Activated T-cell treated with anti-CD3 and anti-CD28 coated beads, Interleukin-2, amount 50 U/mL, for 72 hours (primary cell): ENCODE data around the gene MAP7. TPM values are rescaled to one million over a fixed set of nuclear protein-coding genes. Genes with fewer than 3 reads are reported as not detected.

ENCODE experiments used
- ATAC-seq, 2 donors: fragments of 150-1000 bp; cut with Tn5 transposase; replicated peaks in 1 of 2; 2 replicates each; pipeline ENCODE4 v1.10.0; 2021; ENCODE audit warnings: moderate library complexity in 2 of 2, mild to moderate bottlenecking in 1 of 2
- DNase-seq, 2 donors: peaks; one replicate each; pipeline ENCODE4 v3.0.0; 2021 to 2022; ENCODE audit warnings: mixed read lengths in 1 of 2
- H3K27ac Mint-ChIP-seq: one replicate; pipeline ENCODE4 v1.8.0; 2022; ENCODE audit warnings: mild to moderate bottlenecking, moderate library complexity, mixed read lengths
- H3K27me3 Mint-ChIP-seq: one replicate; pipeline ENCODE4 v1.8.0; 2022; ENCODE audit warnings: low read depth, mixed read lengths
- H3K36me3 Mint-ChIP-seq, 2 donors: one replicate each; pipeline ENCODE4 v1.8.0; 2022; ENCODE audit warnings: mixed read lengths in 2 of 2, mild to moderate bottlenecking in 1 of 2; ENCODE audit not compliant: insufficient read depth in 2 of 2
- H3K4me1 Mint-ChIP-seq: one replicate; pipeline ENCODE4 v1.8.0; 2022; ENCODE audit warnings: low read depth, mixed read lengths
- H3K4me3 Mint-ChIP-seq, 2 donors: one replicate each; pipeline ENCODE4 v1.8.0; 2022; ENCODE audit warnings: mild to moderate bottlenecking in 2 of 2, mixed read lengths in 2 of 2, moderate library complexity in 2 of 2
- H3K9me3 Mint-ChIP-seq, 2 donors: one replicate each; pipeline ENCODE4 v1.8.0; 2022; ENCODE audit warnings: mixed read lengths in 2 of 2
- total RNA-seq, 2 donors: library from RNA; stranded (reverse); gene quantifications; one replicate each; pipeline ENCODE4 v1.2.3, GENCODE V29; 2022

MAP7 gene
- total RNA-seq, 2 donors from 2014 or later: 1.3 to 1.4 TPM

DNA sequence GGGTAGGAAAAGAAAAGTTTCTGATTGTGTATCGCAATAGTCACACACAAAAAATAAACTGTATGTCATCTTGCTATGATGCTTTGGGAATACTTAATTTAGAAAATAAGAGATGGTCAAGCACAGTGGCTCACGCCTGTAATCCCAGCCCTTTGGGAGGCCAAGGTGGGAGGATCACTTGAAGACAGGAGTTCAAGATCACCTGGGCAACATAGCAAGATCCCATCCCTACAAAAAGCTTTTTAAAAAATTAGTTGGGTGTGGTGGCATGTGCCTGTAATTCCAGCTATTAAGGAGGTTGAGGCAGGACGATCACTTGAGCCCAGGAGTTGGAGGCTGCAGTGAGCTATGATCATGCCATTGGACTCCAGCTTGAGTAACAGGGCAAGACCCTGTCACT is 27.6 kb downstream of the MAP7 start:
- Mint-ChIP-seq H3K4me1 (peaks cover 21% of the 10 kb centered on the region), H3K9me3 (no peaks in the 10 kb centered on the region), H3K4me3 (no peak overlapping the region), H3K27me3 (peaks cover 22% of the 10 kb centered on the region), H3K27ac (no peak overlapping the region), H3K36me3 (no peaks in the 10 kb centered on the region)
- DNase-seq: no peak
- no peak for ATAC-seq

DNA sequence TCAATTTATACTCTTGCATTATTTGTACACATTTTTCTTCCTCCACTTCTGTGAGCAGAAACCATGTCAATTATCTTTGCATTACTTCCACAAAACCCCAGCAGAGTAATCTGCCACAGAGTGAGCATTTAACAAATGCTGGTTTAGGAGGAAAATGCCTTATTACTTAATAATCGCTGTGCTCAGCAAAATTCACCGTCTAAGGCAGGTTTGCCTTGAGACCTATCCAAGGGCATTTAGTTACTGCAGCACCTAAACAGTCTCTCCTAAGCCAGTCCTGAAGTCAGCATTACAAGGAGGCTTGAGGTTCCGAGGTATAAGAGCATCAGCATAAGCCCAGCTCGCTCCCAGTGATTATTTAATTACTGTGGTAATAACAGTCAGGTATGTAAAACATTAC is 28.3 kb downstream of the MAP7 start:
- no peak for ATAC-seq
- Mint-ChIP-seq H3K27me3 (peaks cover 15% of the 10 kb centered on the region), H3K27ac (no peak overlapping the region), H3K36me3 (no peaks in the 10 kb centered on the region), H3K4me3 (no peak overlapping the region), H3K4me1 (peaks cover 21% of the 10 kb centered on the region), H3K9me3 (no peaks in the 10 kb centered on the region)
- DNase-seq: no peak

DNA sequence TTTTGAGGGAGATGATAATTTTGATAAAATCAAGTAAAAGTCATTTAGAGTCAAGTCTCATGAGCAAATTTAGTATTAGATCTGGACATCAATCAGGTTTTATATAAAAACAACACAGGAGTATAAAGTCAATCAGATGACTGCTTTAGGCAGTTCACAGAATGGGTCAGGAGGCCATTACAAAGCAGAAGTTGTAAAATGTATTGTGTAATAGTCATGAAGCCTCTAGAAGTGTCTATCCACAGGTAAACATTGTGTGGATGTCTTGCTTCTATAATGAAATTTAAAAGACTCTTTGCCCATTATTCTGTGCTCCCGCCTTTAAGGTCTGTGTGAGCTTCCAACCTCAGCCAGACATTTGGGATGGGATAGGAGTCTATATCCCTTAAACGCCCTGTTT is 28.8 kb downstream of the MAP7 start:
- H3K4me1 Mint-ChIP-seq: peaks cover 18% of the 10 kb centered on the region

DNA sequence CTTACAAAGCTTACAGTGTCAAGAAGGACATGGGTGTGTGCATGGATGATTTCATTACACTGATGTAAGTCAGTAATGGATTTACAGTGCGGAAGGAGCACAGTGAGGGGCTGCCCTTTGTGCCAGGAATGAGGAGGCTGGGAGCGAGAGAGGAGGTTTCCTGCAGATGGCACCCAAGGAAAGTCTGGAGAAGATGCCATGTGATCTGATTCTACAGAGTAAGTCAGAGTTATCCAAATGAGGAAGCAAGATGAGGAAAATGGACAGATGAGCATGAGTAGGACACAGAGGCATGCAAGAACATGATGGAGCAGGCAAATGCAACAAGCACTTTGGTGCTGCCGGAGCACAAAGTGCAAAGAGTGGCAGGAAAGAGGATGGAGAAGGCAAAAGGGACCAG is 29.7 kb downstream of the MAP7 start:
- Mint-ChIP-seq H3K27me3 (peaks cover 5% of the 10 kb centered on the region), H3K9me3 (no peaks in the 10 kb centered on the region), H3K27ac (no peak overlapping the region), H3K4me3 (no peak overlapping the region), H3K4me1 (peaks cover 12% of the 10 kb centered on the region), H3K36me3 (no peaks in the 10 kb centered on the region)
- ATAC-seq (no peak), DNase-seq (no peak)

More for the DNA sequence above, 28.8 kb downstream of the MAP7 start:
- ATAC-seq: no peak
- Mint-ChIP-seq H3K4me3 (no peak overlapping the region), H3K9me3 (no peaks in the 10 kb centered on the region), H3K36me3 (no peaks in the 10 kb centered on the region), H3K27ac (no peak overlapping the region), H3K27me3 (peaks cover 11% of the 10 kb centered on the region)
- DNase-seq: no peak

DNA sequence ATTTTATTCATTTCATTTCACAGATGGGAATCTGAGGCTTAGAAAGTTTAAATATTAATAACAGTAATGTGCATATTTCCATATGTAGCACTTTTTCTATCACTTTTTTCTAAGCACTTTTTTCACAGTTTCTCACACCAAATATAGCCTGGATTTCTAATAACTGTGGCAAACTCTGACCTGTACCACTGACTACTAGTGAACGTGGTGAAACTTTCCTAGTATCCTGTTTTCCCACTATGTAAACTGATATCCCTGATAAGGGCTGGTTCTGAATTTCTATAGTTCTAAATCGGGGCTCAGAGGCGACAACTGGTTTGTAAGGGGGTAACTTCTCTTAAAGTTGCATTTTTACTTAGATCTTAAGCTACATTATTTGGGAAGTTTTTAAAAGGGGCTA is 32.6 kb downstream of the MAP7 start:
- Mint-ChIP-seq H3K36me3 (no peaks in the 10 kb centered on the region), H3K4me3 (no peak overlapping the region), H3K27ac (no peak overlapping the region), H3K9me3 (no peaks in the 10 kb centered on the region), H3K27me3 (peaks cover 5% of the 10 kb centered on the region), H3K4me1 (no peaks in the 10 kb centered on the region)
- DNase-seq (no peak), ATAC-seq (no peak)

DNA sequence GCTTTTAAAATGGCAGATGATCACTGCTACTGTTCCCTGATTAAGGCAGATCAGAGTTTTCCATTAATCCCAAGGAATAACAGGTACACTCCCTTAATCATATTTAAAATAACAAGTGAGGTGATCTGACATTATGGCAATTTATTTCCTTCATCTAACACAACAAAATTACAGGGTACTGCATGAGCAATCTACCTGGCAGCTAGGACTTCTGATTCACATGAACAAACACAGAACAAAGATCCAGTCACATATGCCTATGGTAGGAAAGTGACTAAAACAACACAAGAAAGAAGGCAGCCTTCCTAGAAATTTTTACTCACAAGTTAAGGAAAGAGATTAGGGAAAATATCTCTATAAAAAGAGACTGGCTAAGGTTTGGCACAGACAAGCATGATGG is 33.2 kb downstream of the MAP7 start:
- Mint-ChIP-seq H3K36me3 (no peaks in the 10 kb centered on the region), H3K4me3 (no peak overlapping the region), H3K27ac (no peak overlapping the region), H3K27me3 (peaks cover 5% of the 10 kb centered on the region), H3K4me1 (no peaks in the 10 kb centered on the region), H3K9me3 (no peaks in the 10 kb centered on the region)
- DNase-seq: no peak
- no peak for ATAC-seq

DNA sequence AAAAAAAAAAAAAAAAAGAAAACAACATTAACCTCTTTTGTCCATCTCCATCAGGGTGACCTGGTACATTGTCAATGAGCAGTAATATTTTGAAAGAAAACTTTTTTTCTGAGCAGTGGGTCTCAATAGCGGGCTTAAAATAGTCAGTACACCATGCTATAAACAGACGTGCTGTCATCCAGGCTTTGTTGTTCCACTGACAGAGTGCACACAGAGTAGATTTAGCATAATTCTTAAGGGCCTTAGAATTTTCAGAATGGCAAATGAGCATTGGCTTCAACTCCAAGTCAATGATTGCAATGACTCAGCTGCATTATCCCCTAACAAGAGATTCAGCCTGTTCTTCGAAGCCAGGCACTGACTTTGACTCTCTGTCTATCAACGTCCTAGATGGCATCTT is 35.6 kb downstream of the MAP7 start:
- DNase-seq: no peak

DNA sequence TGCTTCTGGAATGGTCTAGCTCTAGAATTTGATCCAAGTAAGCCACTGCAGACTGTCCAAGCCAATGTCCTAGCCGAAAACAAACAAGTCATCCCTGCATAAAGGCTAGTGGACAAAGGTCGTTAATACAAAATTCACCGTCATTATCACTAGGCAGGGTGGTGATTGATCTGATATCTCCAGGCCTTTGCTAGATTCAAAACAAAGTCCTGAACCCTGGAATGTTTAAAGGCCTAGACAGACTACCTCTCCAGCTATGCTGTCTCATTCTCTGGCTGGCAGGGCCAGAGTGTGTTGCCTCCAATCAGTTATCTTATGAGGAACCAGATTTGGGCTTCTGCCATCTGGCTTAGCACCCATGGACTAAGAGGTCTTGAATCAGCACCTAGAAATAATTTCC is 38.3 kb downstream of the MAP7 start:
- no peaks in the 10 kb centered on the region for H3K9me3 Mint-ChIP-seq
- no peak overlapping the region for H3K4me3 Mint-ChIP-seq
- H3K27me3 Mint-ChIP-seq: no peaks in the 10 kb centered on the region
- no peaks in the 10 kb centered on the region for H3K36me3 Mint-ChIP-seq
- DNase-seq: no peak
- peaks cover 25% of the 10 kb centered on the region for H3K4me1 Mint-ChIP-seq
- ATAC-seq: no peak
- no peak overlapping the region for H3K27ac Mint-ChIP-seq

More for the DNA sequence above, 35.6 kb downstream of the MAP7 start:
- no peak overlapping the region for H3K4me3 Mint-ChIP-seq
- ATAC-seq: no peak
- peaks cover 20% of the 10 kb centered on the region for H3K4me1 Mint-ChIP-seq
- no peaks in the 10 kb centered on the region for H3K36me3 Mint-ChIP-seq
- no peaks in the 10 kb centered on the region for H3K27me3 Mint-ChIP-seq
- H3K27ac Mint-ChIP-seq: no peak overlapping the region
- H3K9me3 Mint-ChIP-seq: no peaks in the 10 kb centered on the region

DNA sequence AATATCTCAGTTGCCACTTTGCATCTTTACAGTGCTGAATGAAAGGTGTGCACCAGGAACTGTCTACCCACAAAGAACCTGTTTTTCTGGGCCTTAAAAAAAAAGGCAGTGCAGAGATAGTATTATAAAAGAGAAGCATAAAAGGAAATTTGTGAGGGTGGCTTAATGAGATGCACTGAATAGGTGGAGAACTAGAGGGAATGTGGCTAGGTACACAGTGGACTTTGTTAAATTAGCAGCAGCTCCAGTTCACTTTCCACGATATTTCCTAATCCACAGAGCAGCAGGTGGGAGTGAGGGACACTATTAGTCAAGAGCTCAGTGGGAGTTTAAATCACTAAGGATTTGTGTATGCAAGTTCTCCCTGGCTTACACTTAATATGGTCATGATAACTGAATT is 38.8 kb downstream of the MAP7 start:
- ATAC-seq (no peak), DNase-seq (no peak)
- no peaks in the 10 kb centered on the region for H3K27me3 Mint-ChIP-seq
- peaks cover 25% of the 10 kb centered on the region for H3K4me1 Mint-ChIP-seq
- H3K4me3 Mint-ChIP-seq: no peak overlapping the region
- no peak overlapping the region for H3K27ac Mint-ChIP-seq
- no peaks in the 10 kb centered on the region for H3K36me3 Mint-ChIP-seq
- no peaks in the 10 kb centered on the region for H3K9me3 Mint-ChIP-seq

DNA sequence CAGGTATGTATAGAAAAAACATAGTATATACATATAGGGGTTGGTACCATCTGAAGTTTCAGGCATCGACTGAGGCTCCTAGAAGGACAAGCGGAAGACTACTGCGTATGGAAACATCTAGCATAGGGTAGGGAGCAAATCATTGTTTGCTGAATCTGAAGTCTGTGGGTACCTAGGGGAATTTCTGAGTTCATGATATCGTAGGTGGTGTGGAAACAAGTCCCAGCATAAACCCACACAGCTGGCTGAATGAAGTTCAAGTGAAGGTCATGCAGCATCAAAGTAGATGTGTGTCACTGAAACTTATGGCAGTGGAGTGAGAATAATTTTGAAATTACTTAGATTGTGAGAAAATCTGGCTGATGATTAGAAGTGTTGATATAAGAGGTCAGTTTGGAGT is 39.4 kb downstream of the MAP7 start:
- no peaks in the 10 kb centered on the region for H3K36me3 Mint-ChIP-seq
- H3K4me3 Mint-ChIP-seq: peak overlapping the region in 1 of 2 donors; percentile 47
- DNase-seq: peak in 1 of 2 donors; percentile 21
- peak; percentile 87 to 88 for ATAC-seq
- peaks cover 25% of the 10 kb centered on the region for H3K4me1 Mint-ChIP-seq
- no peaks in the 10 kb centered on the region for H3K9me3 Mint-ChIP-seq
- no peaks in the 10 kb centered on the region for H3K27me3 Mint-ChIP-seq
- H3K27ac Mint-ChIP-seq: peak overlapping the region; percentile 72

DNA sequence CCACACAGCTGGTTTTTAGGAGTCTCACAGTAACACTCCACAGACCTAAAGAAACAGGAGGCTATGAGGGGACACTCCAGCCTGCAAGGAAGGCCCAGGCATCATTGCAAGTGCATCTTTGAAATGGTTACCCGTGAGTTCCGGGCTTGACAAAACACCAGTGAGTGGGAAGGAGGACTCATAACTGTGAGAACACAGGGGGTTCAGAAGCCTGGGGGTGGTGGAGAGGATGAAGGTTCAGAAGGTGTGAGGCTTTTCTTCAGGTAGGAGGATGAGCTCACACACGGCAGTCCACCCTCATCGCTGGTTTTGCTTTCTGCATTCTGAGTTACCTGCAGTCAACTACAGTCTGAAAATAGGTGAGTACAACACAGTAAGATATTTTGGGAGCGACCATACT is 39.9 kb downstream of the MAP7 start:
- ATAC-seq (peak; percentile 81 to 82), DNase-seq (peak; percentile 13 to 33)
- Mint-ChIP-seq H3K9me3 (no peaks in the 10 kb centered on the region), H3K4me3 (peak overlapping the region; percentile 51 to 53), H3K4me1 (peaks cover 25% of the 10 kb centered on the region), H3K36me3 (no peaks in the 10 kb centered on the region), H3K27me3 (no peaks in the 10 kb centered on the region), H3K27ac (no peak overlapping the region)

DNA sequence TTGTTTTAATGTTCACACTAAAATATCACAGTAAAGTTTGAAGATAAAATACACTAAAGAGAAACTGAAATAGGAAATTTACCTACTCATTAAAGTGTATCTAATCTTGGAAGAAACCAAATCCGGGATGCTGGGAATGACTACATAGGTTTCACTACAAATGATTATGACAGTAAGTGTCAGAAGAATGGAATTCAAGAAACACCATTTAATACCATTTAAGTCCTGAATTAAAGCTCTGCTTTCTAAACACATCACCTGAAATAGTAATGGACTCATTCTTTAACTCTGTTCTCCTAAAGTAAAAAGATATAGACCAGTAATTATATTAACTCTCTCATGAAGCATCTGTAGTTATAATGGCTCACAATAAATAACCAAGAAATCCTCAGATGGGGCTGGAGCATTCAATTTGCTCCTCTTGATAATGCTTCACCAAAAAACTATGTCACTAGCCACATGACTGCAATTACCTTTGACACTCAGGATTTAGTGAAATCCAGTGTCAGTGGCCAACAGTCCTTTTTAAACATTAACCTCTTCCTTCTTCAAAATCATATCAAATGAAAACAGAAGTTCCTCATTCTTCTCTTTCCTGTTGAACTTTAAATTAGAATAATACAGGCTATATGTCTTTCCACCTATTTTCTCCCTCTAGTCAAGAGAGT is 41.4 kb downstream of the MAP7 start:
- no peaks in the 10 kb centered on the region for H3K9me3 Mint-ChIP-seq
- no peak overlapping the region for H3K27ac Mint-ChIP-seq
- no peak overlapping the region for H3K4me3 Mint-ChIP-seq
- peaks cover 25% of the 10 kb centered on the region for H3K4me1 Mint-ChIP-seq
- DNase-seq (no peak), ATAC-seq (no peak)
- H3K36me3 Mint-ChIP-seq: no peaks in the 10 kb centered on the region
- no peaks in the 10 kb centered on the region for H3K27me3 Mint-ChIP-seq

DNA sequence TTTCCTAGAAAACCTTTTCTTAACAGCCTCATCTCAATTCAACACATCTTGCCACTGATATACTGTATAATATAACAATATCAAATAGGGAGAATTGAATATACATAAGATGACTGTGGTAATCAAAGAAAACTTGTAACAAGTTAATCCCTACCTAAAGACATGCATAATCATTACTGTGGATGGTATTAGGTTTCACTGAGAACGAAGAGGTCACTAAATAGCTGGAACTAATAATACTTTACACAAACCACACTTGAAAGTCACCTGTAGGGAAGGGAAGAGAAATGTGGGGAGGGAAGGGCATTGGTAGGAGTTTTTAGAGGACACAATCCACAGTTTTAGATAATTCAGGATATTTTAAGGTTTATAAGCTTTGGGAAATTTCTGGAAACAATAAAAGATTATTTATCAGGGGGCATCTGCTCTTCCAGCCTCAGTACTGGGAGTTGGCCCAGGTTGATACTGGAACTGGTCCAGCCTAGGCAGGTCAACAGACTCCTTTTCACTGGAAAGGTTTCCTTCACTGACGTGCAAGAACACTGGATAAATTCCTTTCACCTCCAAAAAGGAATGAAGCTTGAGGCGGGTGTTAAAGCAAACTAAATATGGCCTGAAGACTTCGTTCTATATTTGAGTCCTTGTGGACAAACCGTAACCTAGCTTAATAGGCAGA is 44.0 kb downstream of the MAP7 start:
- no peaks in the 10 kb centered on the region for H3K36me3 Mint-ChIP-seq
- H3K9me3 Mint-ChIP-seq: no peaks in the 10 kb centered on the region
- H3K27ac Mint-ChIP-seq: no peak overlapping the region
- H3K4me1 Mint-ChIP-seq: peaks cover 22% of the 10 kb centered on the region
- no peak overlapping the region for H3K4me3 Mint-ChIP-seq
- DNase-seq (no peak), ATAC-seq (no peak)
- no peaks in the 10 kb centered on the region for H3K27me3 Mint-ChIP-seq
